ENCODE data around the gene NTNG1. TPM values are rescaled to one million over a fixed set of nuclear protein-coding genes. Genes with fewer than 3 reads are reported as not detected.

Gene NTNG1
- total and polyA plus RNA-seq, 4 donors: 19.8 to 26.8 (median 25.2) TPM

DNA sequence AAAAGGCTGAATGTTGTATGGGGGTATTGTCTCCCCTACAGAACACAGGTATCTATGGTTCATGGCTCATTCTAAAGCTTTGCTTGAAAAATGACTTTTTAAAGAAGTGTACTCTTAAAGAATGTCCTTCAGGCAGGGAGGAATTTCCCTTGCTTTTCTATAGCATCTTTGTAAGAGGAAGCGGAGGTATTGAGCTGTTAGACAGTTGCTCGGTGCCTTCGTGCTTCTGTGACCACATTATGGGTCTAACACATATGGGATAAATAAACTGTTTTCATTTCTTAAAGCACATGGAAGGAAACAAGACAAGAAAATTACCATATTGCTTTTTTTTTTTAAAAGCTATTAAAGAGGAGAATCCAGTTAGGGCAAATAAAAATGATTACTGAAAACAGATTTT, 182.9 kb downstream of the NTNG1 start:
- H3K27ac ChIP-seq (ENCODE audit: low read depth, low read length): no peak overlapping the region
- no peaks in the 10 kb centered on the region for H3K27me3 ChIP-seq (ENCODE audit: control insufficient read depth, insufficient read depth, low read length)
- H3K4me1 ChIP-seq (ENCODE audit: control insufficient read depth, insufficient read depth, low read length): no peaks in the 10 kb centered on the region
- no peak overlapping the region for H3K4me3 ChIP-seq (ENCODE audit: low read depth, low read length)
- no CpG with 5 or more reads among the region's 3 CpGs for WGBS (ENCODE audit: insufficient coverage)
- no peak for DNase-seq (ENCODE audit: low read depth in 4 of 6, low spot score in 6 of 6)
- H3K9me3 ChIP-seq (ENCODE audit: control insufficient read depth, insufficient read depth, low read length): no peaks in the 10 kb centered on the region
- no peaks in the 10 kb centered on the region for H3K36me3 ChIP-seq (ENCODE audit: control insufficient read depth, insufficient read depth, low read length)

DNA sequence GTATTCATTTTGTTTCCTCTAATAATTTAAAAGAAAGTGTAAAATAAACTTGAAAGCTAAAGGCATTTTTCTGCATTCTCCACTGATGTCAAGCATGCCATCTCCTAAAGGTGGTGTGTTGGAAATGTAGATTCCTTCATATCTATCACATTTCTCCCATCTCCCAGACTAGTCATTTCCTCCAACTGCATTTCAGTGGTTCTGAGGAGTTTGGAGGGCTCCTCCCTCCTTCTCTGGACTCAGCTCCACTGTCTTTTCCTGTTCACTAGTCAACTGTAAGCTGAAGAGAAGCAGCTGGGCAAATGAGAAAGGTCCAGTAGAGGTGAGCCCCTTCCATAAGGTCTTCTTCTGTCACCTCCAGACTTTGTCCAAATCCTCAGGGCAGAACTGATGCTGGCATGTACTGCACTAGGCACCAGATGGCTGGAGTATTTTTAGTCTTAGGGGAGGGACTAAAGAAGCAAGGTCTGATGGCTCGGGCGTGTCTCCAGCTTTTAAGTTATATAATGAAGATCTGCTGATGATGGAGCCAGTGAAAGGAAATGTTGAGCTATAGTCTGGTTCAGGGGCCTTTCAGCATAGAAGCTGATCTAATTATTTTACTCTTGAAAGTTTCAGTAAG, 186.1 kb downstream of the NTNG1 start:
- DNase-seq (ENCODE audit: low read depth in 4 of 6, low spot score in 6 of 6): no peak
- WGBS (ENCODE audit: insufficient coverage): 95% methylated on average over 2 of the region's 2 CpGs

DNA sequence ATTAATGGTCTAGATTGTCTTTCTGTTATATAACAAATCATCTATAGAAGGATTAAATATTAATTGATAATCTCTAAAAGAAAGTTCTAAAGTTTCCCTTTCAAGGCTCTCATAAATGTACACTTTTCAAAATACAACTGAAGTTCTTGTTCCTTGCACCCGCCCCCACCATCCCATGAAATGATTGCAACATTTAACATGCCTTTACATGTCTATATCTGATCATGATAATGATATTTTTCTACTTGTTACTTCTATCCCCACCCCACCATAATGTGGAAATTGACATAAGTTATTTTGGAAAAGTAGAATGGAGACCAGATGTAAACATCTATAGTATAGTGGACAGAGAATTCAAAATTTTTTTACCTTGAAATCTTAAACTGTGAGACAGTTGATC, 186.6 kb downstream of the NTNG1 start:
- no peaks in the 10 kb centered on the region for H3K36me3 ChIP-seq (ENCODE audit: control insufficient read depth, insufficient read depth, low read length)
- H3K4me1 ChIP-seq (ENCODE audit: control insufficient read depth, insufficient read depth, low read length): no peaks in the 10 kb centered on the region
- DNase-seq (ENCODE audit: low read depth in 4 of 6, low spot score in 6 of 6): no peak
- WGBS (ENCODE audit: insufficient coverage): no CpG with 5 or more reads among the region's 1 CpG
- no peak overlapping the region for H3K27ac ChIP-seq (ENCODE audit: low read depth, low read length)
- no peak overlapping the region for H3K4me3 ChIP-seq (ENCODE audit: low read depth, low read length)
- no peaks in the 10 kb centered on the region for H3K9me3 ChIP-seq (ENCODE audit: control insufficient read depth, insufficient read depth, low read length)
- H3K27me3 ChIP-seq (ENCODE audit: control insufficient read depth, insufficient read depth, low read length): no peaks in the 10 kb centered on the region

More for the DNA sequence above, 186.1 kb downstream of the NTNG1 start:
- no peaks in the 10 kb centered on the region for H3K27me3 ChIP-seq (ENCODE audit: control insufficient read depth, insufficient read depth, low read length)
- no peaks in the 10 kb centered on the region for H3K9me3 ChIP-seq (ENCODE audit: control insufficient read depth, insufficient read depth, low read length)
- H3K4me3 ChIP-seq (ENCODE audit: low read depth, low read length): no peak overlapping the region
- H3K4me1 ChIP-seq (ENCODE audit: control insufficient read depth, insufficient read depth, low read length): no peaks in the 10 kb centered on the region
- no peaks in the 10 kb centered on the region for H3K36me3 ChIP-seq (ENCODE audit: control insufficient read depth, insufficient read depth, low read length)
- no peak overlapping the region for H3K27ac ChIP-seq (ENCODE audit: low read depth, low read length)

DNA sequence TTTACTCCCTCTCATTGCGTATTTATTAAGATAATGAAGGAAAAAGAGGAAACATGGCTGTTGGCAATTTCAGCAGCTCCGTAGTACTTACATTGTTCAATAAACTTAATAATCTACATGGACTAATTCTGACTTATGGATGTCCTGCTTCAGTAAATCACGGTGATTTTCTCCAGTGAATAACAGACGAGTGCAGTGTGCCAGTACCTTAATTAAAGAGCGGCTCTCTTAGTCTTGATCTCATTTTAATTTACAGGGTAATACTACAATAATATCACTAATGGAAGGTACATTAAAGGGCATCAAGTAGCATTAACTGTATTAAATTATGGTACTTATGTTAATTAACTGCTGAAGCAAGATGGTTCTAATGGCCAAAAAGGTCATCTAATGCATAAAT, 187.2 kb downstream of the NTNG1 start:
- Histone ChIP-seq H3K4me1 (ENCODE audit: control insufficient read depth, insufficient read depth, low read length) (no peaks in the 10 kb centered on the region), H3K27me3 (ENCODE audit: control insufficient read depth, insufficient read depth, low read length) (no peaks in the 10 kb centered on the region), H3K27ac (ENCODE audit: low read depth, low read length) (no peak overlapping the region), H3K9me3 (ENCODE audit: control insufficient read depth, insufficient read depth, low read length) (no peaks in the 10 kb centered on the region), H3K36me3 (ENCODE audit: control insufficient read depth, insufficient read depth, low read length) (no peaks in the 10 kb centered on the region), H3K4me3 (ENCODE audit: low read depth, low read length) (no peak overlapping the region)
- peak in 1 of 6 donors; percentile 79 for DNase-seq (ENCODE audit: low read depth in 4 of 6, low spot score in 6 of 6)
- WGBS (ENCODE audit: insufficient coverage): no CpG with 5 or more reads among the region's 5 CpGs

DNA sequence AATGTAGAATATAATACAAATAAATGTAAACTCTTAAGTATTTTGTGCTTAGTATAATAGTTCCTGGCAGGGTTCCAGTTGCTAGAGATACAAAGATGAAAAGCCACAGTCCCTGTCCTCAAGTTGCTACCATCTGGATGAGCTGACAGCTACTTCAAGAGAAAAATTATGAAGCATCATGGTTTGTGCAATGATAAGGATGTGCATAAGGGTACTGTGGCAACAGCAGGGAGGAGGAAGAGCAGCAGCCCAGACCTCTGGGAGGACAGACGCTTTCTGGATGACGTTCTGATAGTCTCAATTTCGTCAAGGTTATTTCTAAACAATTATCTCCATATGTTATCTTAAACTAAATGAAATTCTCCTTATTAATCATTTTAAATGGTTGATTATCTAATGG, 198.9 kb downstream of the NTNG1 start:
- H3K4me3 ChIP-seq (ENCODE audit: low read depth, low read length): no peak overlapping the region
- WGBS (ENCODE audit: insufficient coverage): no CpG with 5 or more reads among the region's 3 CpGs
- H3K36me3 ChIP-seq (ENCODE audit: control insufficient read depth, insufficient read depth, low read length): no peaks in the 10 kb centered on the region
- H3K27ac ChIP-seq (ENCODE audit: low read depth, low read length): no peak overlapping the region
- no peaks in the 10 kb centered on the region for H3K27me3 ChIP-seq (ENCODE audit: control insufficient read depth, insufficient read depth, low read length)
- no peak for DNase-seq (ENCODE audit: low read depth in 4 of 6, low spot score in 6 of 6)
- H3K9me3 ChIP-seq (ENCODE audit: control insufficient read depth, insufficient read depth, low read length): no peaks in the 10 kb centered on the region
- no peaks in the 10 kb centered on the region for H3K4me1 ChIP-seq (ENCODE audit: control insufficient read depth, insufficient read depth, low read length)

DNA sequence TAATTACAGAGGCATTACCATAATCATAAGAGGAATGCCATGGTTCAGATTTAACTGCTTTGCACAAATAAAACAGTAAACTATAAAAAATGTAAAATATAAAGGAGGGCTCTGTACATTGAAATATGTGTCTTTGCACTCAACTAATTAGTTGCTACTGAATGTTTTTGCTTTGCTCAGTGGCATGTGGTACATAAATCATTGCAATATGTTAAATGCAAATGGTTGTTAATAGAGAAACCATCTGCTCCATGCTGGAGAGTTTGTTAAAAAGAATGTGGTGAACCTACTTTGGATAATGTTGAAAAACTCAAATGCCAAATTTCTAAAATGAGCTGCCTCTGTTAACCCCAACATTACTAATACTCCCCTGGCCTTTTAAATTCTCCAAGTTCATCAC, 201.5 kb downstream of the NTNG1 start:
- no peaks in the 10 kb centered on the region for H3K36me3 ChIP-seq (ENCODE audit: control insufficient read depth, insufficient read depth, low read length)
- H3K27ac ChIP-seq (ENCODE audit: low read depth, low read length): no peak overlapping the region
- DNase-seq (ENCODE audit: low read depth in 4 of 6, low spot score in 6 of 6): peak in 2 of 6 donors; percentile 61 to 72
- no peak overlapping the region for H3K4me3 ChIP-seq (ENCODE audit: low read depth, low read length)
- H3K4me1 ChIP-seq (ENCODE audit: control insufficient read depth, insufficient read depth, low read length): no peaks in the 10 kb centered on the region
- no peaks in the 10 kb centered on the region for H3K9me3 ChIP-seq (ENCODE audit: control insufficient read depth, insufficient read depth, low read length)
- no peaks in the 10 kb centered on the region for H3K27me3 ChIP-seq (ENCODE audit: control insufficient read depth, insufficient read depth, low read length)

DNA sequence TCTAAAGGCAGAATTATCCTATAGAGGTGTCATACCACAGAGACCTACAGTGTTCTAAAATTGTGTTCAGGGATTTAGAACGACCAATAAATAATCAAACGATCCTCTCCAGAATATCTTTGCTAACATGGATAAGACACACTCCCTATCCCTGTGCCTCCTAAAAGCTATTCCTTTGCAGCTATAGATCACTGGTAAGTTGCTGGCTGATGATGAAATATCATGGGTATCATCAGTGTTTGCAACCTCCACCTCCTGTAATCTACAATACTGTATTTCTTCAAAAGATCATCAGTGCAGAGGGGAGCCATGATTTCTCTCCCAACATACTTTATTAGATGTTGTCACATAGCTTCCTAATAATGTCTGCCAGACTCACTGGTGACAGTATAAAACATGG, 201.9 kb downstream of the NTNG1 start:
- Histone ChIP-seq H3K4me3 (ENCODE audit: low read depth, low read length) (no peak overlapping the region), H3K27me3 (ENCODE audit: control insufficient read depth, insufficient read depth, low read length) (no peaks in the 10 kb centered on the region), H3K9me3 (ENCODE audit: control insufficient read depth, insufficient read depth, low read length) (no peaks in the 10 kb centered on the region), H3K36me3 (ENCODE audit: control insufficient read depth, insufficient read depth, low read length) (no peaks in the 10 kb centered on the region), H3K4me1 (ENCODE audit: control insufficient read depth, insufficient read depth, low read length) (no peaks in the 10 kb centered on the region), H3K27ac (ENCODE audit: low read depth, low read length) (no peak overlapping the region)
- no peak for DNase-seq (ENCODE audit: low read depth in 4 of 6, low spot score in 6 of 6)
- WGBS (ENCODE audit: insufficient coverage): 80% methylated on average over 1 of the region's 2 CpGs

DNA sequence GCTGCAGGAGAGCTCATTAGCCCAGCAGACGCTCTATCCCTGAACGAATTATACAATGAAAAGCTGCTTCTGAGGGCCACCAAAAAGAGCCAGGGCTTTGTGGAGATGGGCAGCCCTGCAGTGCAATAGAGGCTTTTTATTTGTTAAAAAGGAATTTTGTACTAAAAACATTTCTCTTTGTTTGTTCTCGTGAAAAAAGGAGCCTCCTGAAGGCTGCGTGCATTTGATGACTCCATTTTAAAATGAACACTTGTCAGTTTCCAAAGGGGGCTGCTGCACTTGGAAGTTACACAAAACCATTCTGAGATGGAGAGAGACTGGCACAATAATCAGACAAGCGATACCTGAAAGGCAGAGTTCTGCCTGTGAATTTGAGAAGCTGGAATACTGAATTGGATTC, 202.8 kb downstream of the NTNG1 start:
- H3K4me1 ChIP-seq (ENCODE audit: control insufficient read depth, insufficient read depth, low read length): no peaks in the 10 kb centered on the region
- no peaks in the 10 kb centered on the region for H3K27me3 ChIP-seq (ENCODE audit: control insufficient read depth, insufficient read depth, low read length)
- no peak overlapping the region for H3K27ac ChIP-seq (ENCODE audit: low read depth, low read length)
- no peaks in the 10 kb centered on the region for H3K9me3 ChIP-seq (ENCODE audit: control insufficient read depth, insufficient read depth, low read length)
- H3K36me3 ChIP-seq (ENCODE audit: control insufficient read depth, insufficient read depth, low read length): no peaks in the 10 kb centered on the region
- DNase-seq (ENCODE audit: low read depth in 4 of 6, low spot score in 6 of 6): no peak
- H3K4me3 ChIP-seq (ENCODE audit: low read depth, low read length): no peak overlapping the region
- WGBS (ENCODE audit: insufficient coverage): 26% methylated on average over 4 of the region's 5 CpGs

DNA sequence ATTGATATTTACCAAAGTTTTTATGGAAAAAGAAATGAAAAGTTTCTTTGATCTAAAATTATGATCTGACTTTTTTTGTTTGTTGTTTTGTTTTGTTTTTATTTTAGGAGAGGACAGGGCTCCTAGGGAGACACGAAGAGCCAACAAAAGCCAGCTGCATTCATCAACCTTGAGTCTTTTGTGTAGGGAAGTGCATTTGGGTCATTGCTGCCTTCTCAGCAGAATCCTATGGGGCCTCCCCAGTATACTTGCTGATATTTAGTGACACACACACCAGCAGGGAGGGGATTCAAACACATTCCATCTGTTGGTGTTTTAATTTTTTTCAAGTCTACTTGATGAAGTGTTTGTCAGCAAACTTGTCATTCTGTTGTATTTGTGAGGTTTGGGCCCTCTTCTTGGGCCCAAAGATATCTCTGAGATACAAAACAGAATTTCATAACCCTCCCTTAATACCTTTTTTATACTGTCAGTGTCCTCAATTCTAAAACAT, 203.5 kb downstream of the NTNG1 start:
- no peak overlapping the region for H3K27ac ChIP-seq (ENCODE audit: low read depth, low read length)
- H3K27me3 ChIP-seq (ENCODE audit: control insufficient read depth, insufficient read depth, low read length): no peaks in the 10 kb centered on the region
- no peak for DNase-seq (ENCODE audit: low read depth in 4 of 6, low spot score in 6 of 6)
- H3K9me3 ChIP-seq (ENCODE audit: control insufficient read depth, insufficient read depth, low read length): no peaks in the 10 kb centered on the region
- H3K36me3 ChIP-seq (ENCODE audit: control insufficient read depth, insufficient read depth, low read length): no peaks in the 10 kb centered on the region
- no peak overlapping the region for H3K4me3 ChIP-seq (ENCODE audit: low read depth, low read length)
- no peaks in the 10 kb centered on the region for H3K4me1 ChIP-seq (ENCODE audit: control insufficient read depth, insufficient read depth, low read length)
- no CpG with 5 or more reads among the region's 1 CpG for WGBS (ENCODE audit: insufficient coverage)

DNA sequence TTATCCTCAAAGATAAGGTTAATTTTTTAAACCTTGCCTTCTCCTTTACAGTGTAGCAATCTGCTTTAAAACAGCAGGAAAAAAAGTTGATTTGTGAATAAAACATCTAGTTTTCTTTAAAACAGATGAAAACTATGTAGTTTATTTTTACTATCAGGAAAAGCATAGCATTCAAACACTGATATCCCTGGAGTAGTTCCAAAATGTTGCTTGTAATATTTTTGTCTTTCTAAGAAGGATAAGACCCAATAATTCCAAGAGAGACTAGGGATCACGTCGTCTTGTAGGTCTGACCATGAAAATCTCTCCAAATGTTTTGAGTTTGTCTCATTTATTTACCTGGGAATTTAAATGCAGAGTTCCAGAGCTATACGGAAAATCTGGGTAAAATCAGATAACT, 204.0 kb downstream of the NTNG1 start:
- Histone ChIP-seq H3K36me3 (ENCODE audit: control insufficient read depth, insufficient read depth, low read length) (no peaks in the 10 kb centered on the region), H3K27me3 (ENCODE audit: control insufficient read depth, insufficient read depth, low read length) (no peaks in the 10 kb centered on the region), H3K4me1 (ENCODE audit: control insufficient read depth, insufficient read depth, low read length) (no peaks in the 10 kb centered on the region), H3K9me3 (ENCODE audit: control insufficient read depth, insufficient read depth, low read length) (no peaks in the 10 kb centered on the region), H3K27ac (ENCODE audit: low read depth, low read length) (no peak overlapping the region), H3K4me3 (ENCODE audit: low read depth, low read length) (no peak overlapping the region)
- 92% methylated on average over 2 of the region's 3 CpGs for WGBS (ENCODE audit: insufficient coverage)
- no peak for DNase-seq (ENCODE audit: low read depth in 4 of 6, low spot score in 6 of 6)

All from spinal cord (tissue), 10 donors.